GM20431 (cell line): ENCODE data around the gene SHC3.

Experiments used
- in situ Hi-C: fragments of 300-500 bp; cut with MseI, MboI; formaldehyde crosslinking; loops from one replicate; pipeline ENCODE4 v1.15.0; 2020; ENCODE audit warnings: low sequenced_read_pairs; ENCODE audit not compliant: unreplicated experiment

Gene SHC3

DNA sequence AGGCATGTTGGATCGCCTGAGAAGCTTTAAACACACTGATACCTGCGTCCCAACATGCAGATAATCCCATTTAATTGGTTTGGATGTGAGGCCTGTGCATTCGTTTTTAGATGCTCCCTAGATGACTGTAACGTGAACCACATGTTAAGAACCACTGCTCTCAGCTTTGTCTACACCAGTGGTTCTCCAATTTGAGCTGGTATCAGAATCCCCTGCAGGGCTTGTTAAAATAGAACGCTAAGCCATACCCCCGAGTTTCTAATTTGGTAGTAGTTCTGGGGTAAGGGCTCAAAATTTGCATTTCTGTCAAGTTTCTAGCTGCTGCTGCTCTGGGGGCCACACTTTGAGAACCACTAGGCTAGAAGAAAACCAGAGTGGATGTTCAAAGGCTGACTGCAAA is 112.7 kb downstream of the SHC3 start:
- in situ Hi-C loops = no loop called here

DNA sequence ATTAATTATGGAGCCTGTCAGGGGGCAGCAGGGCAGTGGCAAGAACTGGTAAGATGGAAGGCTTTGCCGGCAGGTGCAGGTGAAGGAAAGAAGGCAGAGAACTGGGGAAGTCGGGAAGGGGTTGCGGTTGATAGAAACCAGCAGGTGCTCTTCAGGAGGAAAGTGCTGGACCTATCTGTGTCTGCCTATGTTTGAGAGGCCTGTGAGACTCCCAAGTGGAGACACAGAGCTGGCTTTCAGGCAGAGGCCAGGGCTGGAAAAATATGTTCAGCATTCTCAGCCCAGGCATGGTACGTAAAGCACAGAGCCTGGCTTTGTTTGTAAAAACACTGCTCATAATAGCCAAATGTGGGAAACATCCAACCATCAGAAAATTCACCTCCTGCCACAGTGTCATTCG is 117.8 kb downstream of the SHC3 start:
- in situ Hi-C loops = no loop called here

DNA sequence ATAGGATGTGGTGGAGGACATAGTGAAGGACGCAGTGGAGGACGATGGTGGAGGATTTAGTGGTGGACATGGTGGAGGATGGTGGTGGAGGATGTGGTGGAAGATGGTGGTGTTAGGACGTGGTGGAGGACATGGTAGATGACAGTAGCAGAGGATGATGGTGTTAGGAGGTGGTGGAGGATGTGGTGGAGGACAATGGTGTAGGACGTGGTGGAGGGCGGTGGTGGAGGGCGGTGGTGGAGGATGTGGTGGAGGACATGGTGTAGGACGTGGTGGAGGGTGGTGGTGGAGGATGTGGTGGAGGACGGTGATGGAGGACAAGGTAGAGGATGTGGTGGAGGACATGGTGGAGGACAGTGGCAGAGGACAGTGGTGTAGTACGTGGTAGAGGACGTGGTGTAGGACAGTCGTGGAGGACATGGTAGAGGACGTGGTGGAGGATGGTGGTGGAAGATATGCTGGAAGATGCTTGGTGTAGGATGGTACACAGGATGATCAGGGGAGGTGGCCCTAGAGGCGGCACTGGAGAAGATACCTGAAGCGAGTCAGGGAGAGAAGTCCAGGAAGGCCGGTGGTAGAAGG is 118.6 kb downstream of the SHC3 start:
- in situ Hi-C loops = no loop called here

DNA sequence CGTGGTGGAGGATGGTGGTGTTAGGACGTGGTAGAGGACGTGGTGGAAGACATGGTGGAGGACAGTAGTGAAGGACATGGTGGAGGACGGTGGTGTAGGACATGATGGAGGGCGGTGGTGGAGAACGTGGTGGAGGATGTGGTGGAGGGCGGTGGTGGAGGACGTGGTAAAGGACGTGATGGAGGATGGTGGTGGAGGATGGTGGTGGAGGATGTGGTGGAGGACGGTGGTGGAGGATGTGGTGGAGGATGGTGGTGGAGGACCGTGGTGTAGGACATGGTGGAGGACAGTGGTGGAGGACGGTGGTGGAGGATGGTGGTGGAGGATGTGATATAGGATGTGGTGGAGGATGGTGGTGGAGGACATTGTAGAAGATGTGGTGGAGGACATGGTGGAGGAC is 119.7 kb downstream of the SHC3 start:
- in situ Hi-C loops = no loop called here

DNA sequence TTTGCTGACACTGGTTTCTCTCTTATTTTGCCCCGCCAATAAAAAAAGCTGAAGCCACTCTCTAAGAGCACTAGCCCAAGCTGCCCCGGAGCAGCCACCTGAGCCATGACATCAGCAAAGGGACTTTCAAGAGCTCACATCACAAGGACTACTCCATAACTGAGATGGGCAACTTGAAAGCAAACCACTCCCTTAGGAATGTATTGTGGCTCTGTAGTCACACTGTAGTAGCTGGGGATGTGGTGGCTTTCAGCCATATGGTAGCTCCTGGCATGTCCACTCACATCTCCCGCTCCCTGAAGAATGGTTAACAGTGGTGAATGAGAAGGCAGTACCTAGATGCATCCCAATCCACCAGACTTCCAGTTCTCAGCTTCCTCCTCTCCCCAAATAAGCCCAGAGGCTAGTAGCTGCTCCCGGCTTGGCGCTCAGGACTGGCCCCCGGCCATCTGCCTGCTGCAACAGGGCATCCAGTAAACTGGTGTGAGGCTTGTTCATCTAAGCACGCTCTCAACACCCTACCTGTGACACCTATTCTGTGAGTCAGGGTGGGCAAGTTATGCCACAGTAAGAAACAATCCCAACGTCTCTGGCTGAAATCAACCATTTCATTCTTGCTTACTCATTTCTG is 123.6 kb downstream of the SHC3 start:
- in situ Hi-C loops = no loop called here

DNA sequence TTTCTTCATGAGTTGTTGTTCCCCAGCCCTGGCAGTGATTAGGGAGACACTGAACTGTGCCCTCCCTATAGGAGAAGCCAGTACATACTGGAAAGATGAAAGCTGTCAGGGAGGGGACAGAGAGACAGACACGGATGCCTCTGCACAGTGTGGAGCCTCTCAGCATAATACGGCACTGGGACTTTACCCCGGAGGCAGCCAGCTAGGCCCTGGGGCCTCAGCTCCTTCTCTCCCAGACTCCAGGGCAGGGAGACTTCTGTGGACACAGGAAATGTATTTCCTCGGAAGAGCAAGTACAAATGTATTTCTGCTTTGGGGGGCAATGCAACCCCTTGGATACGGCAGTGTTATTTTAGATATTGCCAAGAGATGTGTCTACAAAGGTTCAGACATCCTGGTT is 125.3 kb downstream of the SHC3 start:
- in situ Hi-C loops = no loop called here

DNA sequence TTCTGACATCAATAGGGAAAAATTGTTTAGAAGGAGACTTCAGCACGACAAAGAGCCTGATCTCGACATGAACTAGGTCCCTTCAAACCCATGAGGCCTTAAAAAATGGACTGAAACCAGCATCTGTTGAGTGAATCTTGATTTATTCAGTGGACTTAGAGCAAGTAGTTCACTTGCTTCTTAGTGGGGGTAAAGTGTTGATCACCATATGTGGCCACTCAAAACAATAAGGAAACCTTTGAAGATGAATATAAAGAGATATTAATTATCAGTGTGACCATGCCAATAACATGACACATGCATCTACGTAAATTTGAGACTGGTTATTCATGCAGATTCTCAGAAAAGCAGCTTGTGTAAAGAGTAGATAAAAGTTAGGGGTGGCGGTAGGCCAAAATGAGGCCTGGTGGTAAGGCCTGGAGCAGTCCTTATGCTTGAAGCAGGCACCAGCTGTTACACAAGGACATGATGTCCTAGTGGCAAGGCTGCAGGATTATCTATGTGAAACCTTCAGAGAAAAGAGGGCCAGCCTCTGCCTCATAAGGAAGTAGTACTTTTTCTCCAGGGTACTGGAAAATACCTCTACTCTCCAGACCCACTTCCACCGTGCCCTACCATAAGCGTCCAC is 126.0 kb downstream of the SHC3 start:
- in situ Hi-C loops = no loop called here

DNA sequence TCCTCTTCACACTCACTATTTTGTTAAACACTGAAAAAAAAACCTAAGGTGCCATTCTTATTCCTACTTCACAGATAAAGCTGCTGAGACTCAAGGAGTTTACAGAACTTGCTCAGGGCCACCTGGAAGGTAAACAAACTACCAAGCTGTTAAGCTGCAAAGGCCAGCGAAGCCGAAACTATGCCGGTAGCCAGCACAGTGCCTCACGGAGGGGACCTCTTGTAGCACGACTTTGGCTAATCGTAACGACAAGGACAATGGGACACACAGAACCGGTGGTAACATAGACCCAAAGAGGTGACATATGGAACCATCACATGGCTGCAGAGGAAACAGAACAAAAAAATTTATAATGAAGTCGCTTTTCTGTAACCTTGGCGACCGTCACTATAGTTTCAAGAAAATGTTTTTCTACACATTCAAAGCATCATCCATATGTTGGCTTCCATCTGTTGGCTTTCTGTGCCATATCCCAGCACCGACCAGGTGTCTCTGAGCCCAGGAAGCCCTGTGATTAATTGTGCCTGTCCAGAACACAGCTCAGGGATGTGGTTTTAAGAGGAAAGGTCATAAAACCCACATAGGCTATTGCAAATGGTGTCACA is 127.1 kb downstream of the SHC3 start:
- in situ Hi-C loops = no loop called here

DNA sequence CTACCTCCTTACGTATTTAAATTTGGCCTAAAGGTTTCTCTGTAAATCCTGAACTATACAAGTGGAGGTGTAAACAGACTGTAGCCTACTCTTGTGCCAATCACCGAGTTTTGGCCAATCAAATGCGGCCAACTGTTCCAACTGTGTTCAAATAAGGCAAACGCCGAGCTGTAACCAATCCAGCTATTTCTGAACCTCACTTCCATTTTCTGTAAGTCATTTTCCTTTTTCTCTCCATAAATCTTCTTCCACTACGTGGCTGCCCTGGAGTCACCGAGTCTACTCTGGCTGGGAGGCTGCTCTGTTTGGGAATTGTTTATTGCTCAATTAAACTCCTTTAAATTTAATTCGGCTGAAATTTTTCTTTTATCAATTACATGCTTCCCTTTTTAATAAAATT is 129.0 kb downstream of the SHC3 start:
- in situ Hi-C loops = no loop called here

DNA sequence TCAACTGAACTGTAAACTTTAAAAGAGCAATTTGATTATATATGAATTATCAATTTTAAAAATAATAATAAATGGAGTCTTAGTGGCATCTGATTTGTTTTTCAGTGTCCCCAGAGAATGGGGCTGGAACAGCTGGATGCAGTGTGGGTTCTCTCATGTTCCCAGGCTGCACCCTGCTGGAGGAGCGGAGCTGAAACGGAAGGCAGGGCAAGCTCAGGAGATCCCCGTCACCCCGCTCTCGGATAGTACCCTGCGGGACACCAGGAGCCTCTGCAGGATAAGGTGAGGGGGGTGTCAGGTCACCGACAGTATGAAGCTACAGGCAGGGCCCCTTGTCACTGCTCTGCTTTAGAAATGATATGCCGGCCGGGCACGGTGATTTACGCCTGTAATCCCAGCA is 130.0 kb downstream of the SHC3 start:
- in situ Hi-C loops = no loop called here

DNA sequence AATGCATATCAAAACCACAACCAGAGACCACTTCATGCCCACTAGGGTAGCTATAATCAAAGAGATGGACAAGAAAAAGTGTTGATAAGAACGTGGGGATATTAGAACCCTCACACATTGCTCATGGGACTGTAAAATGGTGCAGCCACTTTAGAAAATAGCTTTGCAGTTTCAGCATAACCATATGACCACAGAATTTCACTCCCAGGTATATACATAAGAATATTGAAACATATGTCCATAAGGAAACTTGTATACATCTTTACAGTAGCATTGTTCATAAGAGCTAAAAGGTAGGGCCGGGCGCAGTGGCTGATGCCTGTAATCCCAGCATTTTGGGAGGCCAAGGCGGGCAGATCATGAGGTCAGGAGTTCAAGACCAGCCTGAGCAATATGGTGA is 131.0 kb downstream of the SHC3 start:
- in situ Hi-C loops = no loop called here

DNA sequence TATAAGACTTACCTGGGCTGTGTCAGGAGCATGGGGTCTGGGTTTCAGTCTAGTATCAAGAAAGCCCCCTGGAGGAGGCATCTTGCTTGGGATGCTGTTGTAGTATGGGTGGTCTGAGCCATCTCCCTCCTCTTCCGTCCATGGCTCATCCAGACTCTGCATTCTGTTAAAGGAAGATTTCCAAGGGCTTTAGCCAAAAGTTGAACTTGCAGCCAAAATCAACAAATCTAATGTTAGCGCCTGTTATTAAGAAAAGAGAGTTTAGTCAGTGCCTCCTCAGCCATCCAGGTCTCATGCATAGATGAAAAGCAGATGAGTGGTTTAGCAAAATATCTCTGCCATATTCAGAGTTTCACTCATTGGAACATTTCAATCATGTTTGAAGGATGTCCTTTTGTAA is 131.8 kb downstream of the SHC3 start:
- in situ Hi-C loops = no loop called here

DNA sequence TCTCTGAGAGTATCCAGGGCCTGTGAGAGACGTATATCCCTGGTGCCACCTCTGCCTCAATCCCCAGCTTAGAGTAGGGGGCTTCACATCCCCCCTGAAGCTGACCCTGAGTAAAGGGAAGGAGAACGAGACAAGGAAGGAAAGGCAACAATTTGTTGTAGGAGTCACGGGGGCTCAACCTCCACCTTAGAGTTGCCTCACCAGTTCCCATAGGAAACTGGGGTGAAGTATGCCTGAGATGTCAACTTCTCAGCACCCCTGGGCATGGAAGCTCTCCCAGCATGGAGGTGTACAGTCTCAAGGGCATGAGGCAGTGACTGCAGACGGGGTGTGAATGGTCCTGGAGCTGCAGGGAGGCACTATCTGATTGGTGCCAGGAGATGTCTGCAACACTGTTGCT is 133.7 kb downstream of the SHC3 start:
- in situ Hi-C loops = no loop called here

DNA sequence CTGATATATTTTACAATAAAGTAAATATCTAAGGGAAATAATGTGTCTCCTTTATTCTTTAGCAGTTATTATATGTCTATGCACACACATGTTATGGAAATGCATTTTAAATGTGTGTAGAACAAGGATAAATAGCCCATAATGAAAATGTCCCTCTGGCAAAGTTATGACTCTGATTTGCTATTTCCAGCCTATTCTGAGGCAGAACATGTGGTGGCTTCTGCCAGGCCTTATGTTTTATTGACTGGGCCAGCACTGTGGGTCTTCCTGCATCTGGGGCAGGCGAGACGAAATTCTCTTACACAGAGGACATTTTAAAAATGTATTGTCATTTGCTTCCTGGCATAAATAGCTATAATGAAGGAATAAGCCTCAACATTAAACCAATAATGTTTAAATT is 134.5 kb downstream of the SHC3 start:
- in situ Hi-C loops = no loop called here

DNA sequence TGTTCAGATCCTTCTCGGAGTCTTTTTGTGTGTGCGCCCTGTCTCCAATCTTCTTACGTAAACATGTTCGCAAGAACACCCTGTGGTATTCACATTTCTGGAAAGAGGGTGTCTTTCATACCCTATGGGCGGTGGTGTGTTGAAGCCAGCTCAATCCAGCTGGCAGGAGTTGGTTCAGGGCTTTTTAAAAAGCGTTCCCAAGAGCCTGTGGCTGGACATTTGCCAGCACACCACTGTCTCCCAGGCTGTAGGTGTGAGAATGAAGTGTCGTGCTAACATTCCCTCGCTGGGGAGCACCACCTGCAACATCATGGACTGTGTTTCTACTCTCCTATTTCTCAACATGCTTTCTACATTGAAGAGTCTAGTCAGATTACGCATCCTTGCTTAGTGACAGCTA is 135.6 kb downstream of the SHC3 start:
- in situ Hi-C loops = no loop called here

DNA sequence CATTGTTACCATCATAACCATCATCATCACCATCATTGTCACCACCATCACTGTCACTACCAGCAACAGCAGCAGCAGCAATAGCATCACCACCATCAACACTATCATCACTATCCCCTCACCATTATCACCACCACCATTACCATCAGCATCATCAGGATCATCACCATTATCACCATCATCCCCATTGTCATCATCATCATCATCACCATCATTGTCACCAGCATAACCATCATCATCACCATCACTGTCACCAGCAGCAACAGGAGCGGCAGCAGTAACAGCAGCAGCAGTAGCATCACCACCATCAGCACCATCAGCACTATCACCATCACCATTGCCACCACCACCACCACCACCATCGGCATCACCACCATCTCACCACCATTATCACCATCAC is 139.0 kb downstream of the SHC3 start:
- in situ Hi-C loops = no loop called here

DNA sequence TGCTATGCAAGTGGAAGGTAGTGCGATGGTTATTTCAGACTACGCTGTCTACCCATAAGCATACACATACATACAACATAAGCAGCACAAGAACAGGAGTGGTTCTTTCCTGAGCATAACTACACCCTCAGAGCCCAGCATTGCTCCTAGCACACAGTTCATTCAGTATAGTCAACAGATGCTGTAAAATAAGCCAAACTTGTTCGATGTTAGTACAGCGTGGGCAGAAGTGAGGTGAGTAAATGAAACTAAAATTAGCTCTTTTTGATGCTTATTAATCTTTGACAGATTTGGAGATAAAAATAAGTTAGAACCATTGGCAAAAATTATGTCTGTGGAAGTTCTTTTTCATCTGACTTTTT is 139.5 kb downstream of the SHC3 start:
- in situ Hi-C loops = no loop called here

DNA sequence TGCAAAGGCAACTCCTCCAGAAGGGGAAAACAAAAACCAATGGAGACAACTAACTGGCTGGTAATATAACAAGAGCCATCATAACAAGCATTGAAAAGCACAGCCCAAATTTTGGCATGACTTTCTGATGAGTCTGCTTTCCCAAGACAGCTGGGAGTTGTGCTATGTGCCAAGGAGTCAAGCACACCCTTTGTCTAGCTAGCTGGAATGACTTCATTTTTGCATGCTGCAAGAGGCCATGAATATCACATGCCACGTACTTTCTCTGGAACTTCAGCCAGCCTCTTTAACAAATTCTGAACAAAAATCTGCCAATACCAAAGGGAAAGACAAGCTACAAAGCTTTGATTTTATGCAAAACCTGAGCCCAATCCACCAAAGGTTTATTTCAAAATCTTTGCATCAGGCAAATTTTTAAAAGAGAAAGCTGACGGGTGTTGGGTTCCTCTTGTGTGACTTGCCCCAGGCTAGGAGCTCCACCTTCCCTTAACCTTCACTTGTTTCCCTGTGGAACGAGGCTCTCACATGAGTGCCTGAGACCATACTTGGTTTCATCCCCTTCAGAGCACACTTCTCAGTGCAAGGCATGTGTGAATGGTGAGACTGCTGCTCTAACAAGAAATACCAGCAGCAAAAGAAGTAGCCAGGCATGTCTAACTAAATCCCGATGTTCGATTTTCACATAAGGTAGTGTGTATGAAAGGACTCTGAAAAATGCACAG is 140.1 kb downstream of the SHC3 start:
- in situ Hi-C loops = no loop called here

DNA sequence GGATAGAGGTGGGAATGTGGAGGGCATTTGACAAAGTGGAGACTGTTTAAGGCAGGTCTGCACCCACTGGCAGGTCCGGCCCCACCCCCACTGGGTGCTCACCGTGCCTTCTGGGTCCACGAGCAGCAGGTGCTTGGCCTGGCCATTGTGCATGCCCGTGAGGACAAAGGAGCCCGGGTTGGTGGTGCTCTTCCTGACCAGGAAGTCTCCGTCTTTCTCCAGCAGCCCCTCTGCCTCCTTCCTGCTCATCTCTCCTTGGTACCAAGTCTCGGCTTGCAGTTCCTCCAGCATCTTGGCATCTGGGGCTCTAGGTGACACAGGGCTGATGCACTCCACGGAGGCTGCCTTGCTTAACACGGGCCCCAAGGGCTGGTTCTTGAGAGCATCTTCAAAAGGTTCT is 140.7 kb downstream of the SHC3 start:
- in situ Hi-C loops = no loop called here

DNA sequence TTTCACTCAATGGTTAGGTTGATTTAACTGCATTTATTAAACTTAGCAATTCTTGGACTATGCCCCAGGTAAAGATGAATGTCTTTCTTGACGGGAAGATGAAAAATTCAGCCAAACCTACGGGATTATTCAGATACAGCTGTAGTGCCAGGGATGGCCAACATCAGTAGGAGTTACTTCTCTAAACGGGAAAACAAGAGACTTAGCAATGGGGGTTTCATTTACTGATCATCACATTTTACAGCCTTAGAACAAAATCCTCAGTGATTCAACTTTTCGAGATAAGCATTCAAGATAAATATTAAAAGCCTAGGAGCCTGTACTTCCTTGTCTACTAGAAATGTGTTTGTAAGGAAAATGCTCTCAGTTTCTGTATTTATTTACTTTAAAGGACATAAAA is 141.3 kb downstream of the SHC3 start:
- in situ Hi-C loops = no loop called here

DNA sequence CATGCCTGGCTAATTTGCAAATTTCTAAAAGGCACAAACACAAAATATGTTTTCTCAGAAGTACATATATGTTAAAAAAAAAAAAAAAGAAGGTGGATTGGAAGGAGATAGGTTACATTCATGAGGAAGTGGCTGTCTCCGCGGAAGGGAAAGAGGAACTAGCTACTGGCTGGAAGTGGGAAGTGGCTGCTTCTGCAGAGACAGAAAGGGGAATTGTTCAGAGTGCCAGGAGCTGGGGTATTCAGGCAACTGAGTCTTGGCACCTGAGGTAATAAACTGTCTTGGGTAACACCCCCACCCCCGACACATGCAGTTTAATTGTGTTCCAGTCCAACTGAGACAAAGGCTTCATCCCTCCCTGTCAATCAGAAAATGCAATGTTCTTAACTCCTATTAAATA is 141.7 kb downstream of the SHC3 start:
- in situ Hi-C loops = no loop called here
